Sigmoid colon (tissue), 7 donors: ENCODE results near the gene HECW1. TPM values are rescaled to one million over a fixed set of nuclear protein-coding genes. Genes with fewer than 3 reads are reported as not detected.

Source experiments
- DNase-seq: peaks from one replicate; pipeline ENCODE4 v3.0.0-alpha.2; 2019
- H3K27ac ChIP-seq, 4 donors: fragments of 200-600 bp; sonication (generic); one replicate each; pipeline ENCODE4 v1.5.1; 2016 to 2019; ENCODE audit warnings: mild to moderate bottlenecking in 1 of 4
- H3K27me3 ChIP-seq, 3 donors: fragments of 200-600 bp; sonication (generic); one replicate each; pipeline ENCODE4 v1.5.1; 2019; ENCODE audit warnings: mild to moderate bottlenecking in 1 of 3
- H3K36me3 ChIP-seq, 4 donors: fragments of 200-600 bp; sonication (generic); one replicate each; pipeline ENCODE4 v1.5.1; 2016 to 2019
- H3K4me1 ChIP-seq, 4 donors: fragments of 200-600 bp; sonication (generic); one replicate each; pipeline ENCODE4 v1.5.1; 2017 to 2019
- H3K4me3 ChIP-seq, 4 donors: fragments of 200-600 bp; sonication (generic); one replicate each; pipeline ENCODE4 v1.5.1; 2017 to 2019; ENCODE audit warnings: mild to moderate bottlenecking in 2 of 4, moderate library complexity in 1 of 4
- H3K9me3 ChIP-seq, 4 donors: fragments of 200-600 bp in 3 of 4; sonication (generic) in 3 of 4; one replicate each; pipeline versions ENCODE4 v1.5.1 to v1.6.1; 2013 to 2019
- EP300 ChIP-seq, 4 donors: sonication (generic); formaldehyde crosslinking; IDR thresholded peaks; one replicate each; pipeline ENCODE4 v1.6.1; 2017; ENCODE audit warnings: antibody characterized with exemption in 4 of 4
- POLR2A ChIP-seq, 2 donors: fragments of 450-650 bp; IDR thresholded peaks; one replicate each; pipeline ENCODE4 v1.6.1; 2016; ENCODE audit warnings: antibody characterized with exemption in 2 of 2, mild to moderate bottlenecking in 2 of 2, moderate library complexity in 2 of 2
- POLR2AphosphoS5 ChIP-seq, 4 donors: sonication (generic); formaldehyde crosslinking; IDR thresholded peaks; one replicate each; pipeline ENCODE4 v1.6.1; 2017; ENCODE audit warnings: antibody characterized with exemption in 4 of 4
- WGBS, 2 donors: extraction: QIAGEN DNeasy Blood & Tissue Kit; methylation state at CpG; one replicate each; pipeline ENCODE4 v1.1.7; 2013; 5-methylcytosine and 5-hydroxymethylcytosine counted together
- intact Hi-C: fragments of 100-400 bp; cut with DNase I; formaldehyde crosslinking; loops from one replicate; pipeline ENCODE4 v1.15.1; 2023
- polyA plus RNA-seq, 3 donors: library from polyadenylated mRNA; stranded (reverse); fragments of 200-250 nt; gene quantifications; one replicate each; pipeline ENCODE4 v1.2.3, GENCODE V29; 2013
- total RNA-seq, 4 donors: library from RNA; depleted of rRNA; stranded (reverse); fragments of >200 nt; gene quantifications; one replicate each; pipeline ENCODE4 v1.1.0, GENCODE V29; 2016
- TF ChIP-seq, protein P1 (sequence below), 4 experiments: fragments of 450-650 bp in 3 of 4; fragments of 200-600 bp in 1 of 4; IDR thresholded peaks; one replicate each; pipeline ENCODE4 v1.5.1; 2016 to 2019; ENCODE audit warnings: antibody characterized with exemption in 4 of 4, mild to moderate bottlenecking in 3 of 4, moderate library complexity in 2 of 4
- donor health status: healthy with polysubstance abuse.
- donor health status: Bipolar disorder and iron deficiency.
- donor health status: healthy.

Gene HECW1
- total and polyA plus RNA-seq, 7 donors: 0.33 to 7.8 (median 1.2) TPM

DNA sequence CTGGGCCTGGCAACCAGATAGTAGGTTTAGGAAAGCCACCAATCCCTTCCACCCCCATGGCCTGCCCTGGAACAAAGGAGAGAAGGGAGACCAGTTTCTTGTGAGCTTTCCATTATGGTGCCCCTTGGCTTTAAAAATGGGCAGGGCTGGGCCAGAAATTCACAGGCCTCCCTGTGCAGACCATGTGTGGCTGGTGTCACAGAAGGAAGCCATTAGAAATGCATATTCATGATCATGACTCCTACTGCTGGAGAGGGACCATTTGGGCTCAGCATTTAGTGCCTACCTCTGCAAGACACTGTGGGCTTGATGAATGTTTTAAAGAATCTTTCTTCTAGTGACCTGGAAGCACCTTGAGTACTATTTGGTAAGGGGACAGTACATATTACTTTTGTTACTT, 108.3 kb downstream of the HECW1 start:
- no peaks in the 10 kb centered on the region for H3K9me3 ChIP-seq
- intact Hi-C loops: no loop called here
- TF ChIP-seq POLR2AphosphoS5 (IDR thresholded peaks at IDR 0.05): no peak
- TF ChIP-seq EP300 (IDR thresholded peaks at IDR 0.05): no peak
- TF ChIP-seq, protein P1, sequence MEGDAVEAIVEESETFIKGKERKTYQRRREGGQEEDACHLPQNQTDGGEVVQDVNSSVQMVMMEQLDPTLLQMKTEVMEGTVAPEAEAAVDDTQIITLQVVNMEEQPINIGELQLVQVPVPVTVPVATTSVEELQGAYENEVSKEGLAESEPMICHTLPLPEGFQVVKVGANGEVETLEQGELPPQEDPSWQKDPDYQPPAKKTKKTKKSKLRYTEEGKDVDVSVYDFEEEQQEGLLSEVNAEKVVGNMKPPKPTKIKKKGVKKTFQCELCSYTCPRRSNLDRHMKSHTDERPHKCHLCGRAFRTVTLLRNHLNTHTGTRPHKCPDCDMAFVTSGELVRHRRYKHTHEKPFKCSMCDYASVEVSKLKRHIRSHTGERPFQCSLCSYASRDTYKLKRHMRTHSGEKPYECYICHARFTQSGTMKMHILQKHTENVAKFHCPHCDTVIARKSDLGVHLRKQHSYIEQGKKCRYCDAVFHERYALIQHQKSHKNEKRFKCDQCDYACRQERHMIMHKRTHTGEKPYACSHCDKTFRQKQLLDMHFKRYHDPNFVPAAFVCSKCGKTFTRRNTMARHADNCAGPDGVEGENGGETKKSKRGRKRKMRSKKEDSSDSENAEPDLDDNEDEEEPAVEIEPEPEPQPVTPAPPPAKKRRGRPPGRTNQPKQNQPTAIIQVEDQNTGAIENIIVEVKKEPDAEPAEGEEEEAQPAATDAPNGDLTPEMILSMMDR (IDR thresholded peaks at IDR 0.05): no peak
- no peak for TF ChIP-seq POLR2A (IDR thresholded peaks at IDR 0.05)

DNA sequence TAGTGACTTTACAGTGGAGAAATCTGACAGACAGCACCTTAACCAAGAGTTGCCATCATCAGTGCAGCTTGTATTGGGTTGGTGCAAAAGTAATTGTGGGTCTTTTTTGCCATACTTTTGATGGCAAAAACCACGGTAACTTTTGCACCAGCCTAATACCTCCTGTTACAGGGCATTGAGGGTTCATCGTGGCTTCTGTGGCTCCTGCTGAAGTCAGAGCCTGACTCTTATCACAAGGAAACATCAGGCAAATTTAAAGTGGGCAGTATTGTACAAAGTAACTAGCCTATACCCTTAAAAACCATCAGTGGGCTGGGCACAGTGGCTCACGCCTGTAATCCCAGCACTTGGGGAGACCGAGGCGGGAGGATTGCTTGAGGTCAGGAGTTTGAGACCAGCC, 117.4 kb downstream of the HECW1 start:
- no peak for DNase-seq
- H3K27ac ChIP-seq: no peak overlapping the region
- no peaks in the 10 kb centered on the region for H3K27me3 ChIP-seq
- no peaks in the 10 kb centered on the region for H3K4me1 ChIP-seq
- H3K4me3 ChIP-seq: no peak overlapping the region
- intact Hi-C loops: no loop called here
- no peak for TF ChIP-seq POLR2AphosphoS5 (IDR thresholded peaks at IDR 0.05)
- TF ChIP-seq, protein P1 (IDR thresholded peaks at IDR 0.05): no peak
- no peak for TF ChIP-seq EP300 (IDR thresholded peaks at IDR 0.05)
- TF ChIP-seq POLR2A (IDR thresholded peaks at IDR 0.05): no peak
- H3K9me3 ChIP-seq: no peaks in the 10 kb centered on the region
- WGBS, 2 donors: 60 to 87% methylated on average over 5 of the region's 5 CpGs
- no peaks in the 10 kb centered on the region for H3K36me3 ChIP-seq

More for the DNA sequence above, 108.3 kb downstream of the HECW1 start:
- H3K36me3 ChIP-seq: no peaks in the 10 kb centered on the region
- H3K27ac ChIP-seq: no peak overlapping the region
- no peaks in the 10 kb centered on the region for H3K27me3 ChIP-seq
- DNase-seq: no peak
- H3K4me3 ChIP-seq: no peak overlapping the region
- H3K4me1 ChIP-seq: no peaks in the 10 kb centered on the region

DNA sequence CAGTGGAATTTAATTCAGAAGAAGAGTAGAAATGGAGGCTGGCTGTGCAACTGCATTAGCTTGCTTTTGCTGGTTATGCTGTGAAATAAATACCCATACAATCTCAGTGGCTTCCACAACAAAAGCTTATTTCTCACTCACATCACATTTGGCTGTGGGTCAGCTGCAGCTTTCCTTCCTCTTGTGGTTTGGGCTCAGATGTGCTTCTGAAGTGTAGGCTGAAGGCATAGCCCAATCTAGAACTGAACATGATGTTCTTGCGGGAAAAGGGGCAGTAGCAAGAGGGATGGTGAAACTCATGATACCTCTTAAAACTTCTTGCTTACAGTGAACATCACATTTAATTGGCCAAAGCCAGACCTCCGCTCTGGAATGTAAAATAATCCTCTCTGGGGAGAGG, 119.9 kb downstream of the HECW1 start:
- Histone ChIP-seq H3K27ac (no peak overlapping the region), H3K27me3 (no peaks in the 10 kb centered on the region), H3K9me3 (no peaks in the 10 kb centered on the region), H3K4me1 (no peaks in the 10 kb centered on the region), H3K36me3 (no peaks in the 10 kb centered on the region), H3K4me3 (no peak overlapping the region)
- no peak for DNase-seq
- intact Hi-C loops: no loop called here
- TF ChIP-seq POLR2AphosphoS5 (IDR thresholded peaks at IDR 0.05): no peak
- TF ChIP-seq POLR2A (IDR thresholded peaks at IDR 0.05): no peak
- TF ChIP-seq EP300 (IDR thresholded peaks at IDR 0.05): no peak
- TF ChIP-seq, protein P1 (IDR thresholded peaks at IDR 0.05): no peak
- 65 to 88% methylated on average over 2 of the region's 2 CpGs for WGBS, 2 donors

DNA sequence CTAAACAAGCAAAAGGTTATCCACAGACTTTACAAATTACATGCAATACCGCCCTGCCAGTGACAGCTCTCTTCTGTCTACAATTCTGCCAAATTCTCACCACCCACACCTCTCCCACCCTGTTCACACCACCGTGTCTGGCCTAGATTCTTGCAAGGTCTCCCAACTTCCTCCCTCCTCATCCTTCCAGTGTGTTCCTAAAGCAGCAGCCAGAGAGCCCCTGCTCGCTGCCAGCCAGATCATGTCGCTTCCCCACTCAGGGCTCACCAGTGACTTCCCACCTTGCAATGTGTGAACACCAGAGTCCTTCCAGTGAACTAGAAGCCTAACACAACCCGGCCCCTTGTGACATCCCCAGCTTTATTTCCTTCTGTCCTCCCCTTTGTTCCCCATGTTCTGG, 121.6 kb downstream of the HECW1 start:
- no peak for TF ChIP-seq POLR2AphosphoS5 (IDR thresholded peaks at IDR 0.05)
- TF ChIP-seq, protein P1 (IDR thresholded peaks at IDR 0.05): no peak
- TF ChIP-seq EP300 (IDR thresholded peaks at IDR 0.05): no peak
- TF ChIP-seq POLR2A (IDR thresholded peaks at IDR 0.05): no peak
- Histone ChIP-seq H3K4me3 (no peak overlapping the region), H3K36me3 (no peaks in the 10 kb centered on the region), H3K4me1 (no peaks in the 10 kb centered on the region), H3K27ac (no peak overlapping the region), H3K27me3 (no peaks in the 10 kb centered on the region), H3K9me3 (no peaks in the 10 kb centered on the region)
- no peak for DNase-seq
- intact Hi-C loops: no loop called here
- WGBS, 2 donors: 58 to 65% methylated on average over 5 of the region's 5 CpGs

DNA sequence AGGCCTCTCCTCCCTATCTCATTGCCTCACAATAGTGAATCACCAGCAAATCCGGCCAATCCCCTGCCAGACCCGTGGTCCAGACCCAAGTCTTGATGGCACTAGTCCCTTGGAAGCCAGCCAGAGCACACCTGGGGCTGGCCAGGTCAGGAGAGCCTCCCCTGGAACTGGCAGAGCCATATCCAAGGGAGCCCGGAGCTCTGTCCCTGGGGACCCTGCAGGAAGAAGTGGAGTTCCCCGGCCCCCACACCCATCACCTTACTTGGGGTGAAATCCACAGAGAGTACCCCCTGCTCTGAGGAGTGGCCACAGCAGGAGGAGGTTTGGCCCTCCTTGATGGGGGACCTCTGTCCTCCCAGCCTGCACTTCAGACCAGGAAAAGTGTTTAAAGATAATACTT, 122.5 kb downstream of the HECW1 start:
- Histone ChIP-seq H3K9me3 (no peaks in the 10 kb centered on the region), H3K36me3 (no peaks in the 10 kb centered on the region), H3K4me3 (no peak overlapping the region), H3K27me3 (no peaks in the 10 kb centered on the region), H3K27ac (no peak overlapping the region), H3K4me1 (no peaks in the 10 kb centered on the region)
- DNase-seq: no peak
- intact Hi-C loops: no loop called here
- TF ChIP-seq POLR2A (IDR thresholded peaks at IDR 0.05) (no peak), POLR2AphosphoS5 (IDR thresholded peaks at IDR 0.05) (no peak), EP300 (IDR thresholded peaks at IDR 0.05) (no peak)
- TF ChIP-seq, protein P1 (IDR thresholded peaks at IDR 0.05): no peak
- WGBS, 2 donors: 60 to 83% methylated on average over 4 of the region's 4 CpGs
